Measurements from ENCODE around the gene MS4A14. TPM values are rescaled to one million over a fixed set of nuclear protein-coding genes. Genes with fewer than 3 reads are reported as not detected.
"Not testable (repeated sequence)": the region's sequence is repeated elsewhere in the genome, so short reads cannot be mapped to it uniquely, and the experiment has no call there.

The MS4A14 gene
- polyA plus RNA-seq, 4 donors = 0.12 to 1.2 TPM; not detected in 2

- no peaks in the 10 kb centered on the region for H3K27me3 ChIP-seq (ENCODE audit: control insufficient read depth in 3 of 3, insufficient read depth in 3 of 3, low read length in 3 of 3)
- no peaks in the 10 kb centered on the region for H3K36me3 ChIP-seq (ENCODE audit: control insufficient read depth in 3 of 3, insufficient read depth in 2 of 3, low read depth in 1 of 3, low read length in 3 of 3)
- H3K4me3 ChIP-seq (ENCODE audit: low read depth in 1 of 3, low read length in 3 of 3) = no peak overlapping the region
- FAIRE-seq = no peak
- H3K4me1 ChIP-seq (ENCODE audit: control insufficient read depth in 3 of 3, insufficient read depth in 2 of 3, low read depth in 1 of 3, low read length in 2 of 3) = no peaks in the 10 kb centered on the region
- no peaks in the 10 kb centered on the region for H3K9me3 ChIP-seq (ENCODE audit: control insufficient read depth in 2 of 2, insufficient read depth in 1 of 2, low read depth in 1 of 2, low read length in 1 of 2)
- DNase-seq = no peak
- H3K27ac ChIP-seq (ENCODE audit: low read depth in 1 of 3, low read length in 2 of 3) = no peak overlapping the region
Observed at GRCh38 chr11:60447070-60447469, 50.8 kb downstream of the MS4A14 start.

GRCh38 chr11:60447846-60448245 is 51.6 kb downstream of the MS4A14 start:
- H3K27me3 ChIP-seq (ENCODE audit: control insufficient read depth in 3 of 3, insufficient read depth in 3 of 3, low read length in 3 of 3) = no peaks in the 10 kb centered on the region
- DNase-seq (no peak), FAIRE-seq (no peak)
- H3K36me3 ChIP-seq (ENCODE audit: control insufficient read depth in 3 of 3, insufficient read depth in 2 of 3, low read depth in 1 of 3, low read length in 3 of 3) = no peaks in the 10 kb centered on the region
- no peak overlapping the region for H3K27ac ChIP-seq (ENCODE audit: low read depth in 1 of 3, low read length in 2 of 3)
- no peaks in the 10 kb centered on the region for H3K4me1 ChIP-seq (ENCODE audit: control insufficient read depth in 3 of 3, insufficient read depth in 2 of 3, low read depth in 1 of 3, low read length in 2 of 3)
- H3K4me3 ChIP-seq (ENCODE audit: low read depth in 1 of 3, low read length in 3 of 3) = no peak overlapping the region
- no peaks in the 10 kb centered on the region for H3K9me3 ChIP-seq (ENCODE audit: control insufficient read depth in 2 of 2, insufficient read depth in 1 of 2, low read depth in 1 of 2, low read length in 1 of 2)

- not testable (repeated sequence) for DNase-seq; H3K9me3 ChIP-seq (ENCODE audit: control insufficient read depth in 2 of 2, insufficient read depth in 1 of 2, low read depth in 1 of 2, low read length in 1 of 2); H3K36me3 ChIP-seq (ENCODE audit: control insufficient read depth in 3 of 3, insufficient read depth in 2 of 3, low read depth in 1 of 3, low read length in 3 of 3); H3K4me3 ChIP-seq (ENCODE audit: low read depth in 1 of 3, low read length in 3 of 3); FAIRE-seq; H3K27ac ChIP-seq (ENCODE audit: low read depth in 1 of 3, low read length in 2 of 3); H3K4me1 ChIP-seq (ENCODE audit: control insufficient read depth in 3 of 3, insufficient read depth in 2 of 3, low read depth in 1 of 3, low read length in 2 of 3); H3K27me3 ChIP-seq (ENCODE audit: control insufficient read depth in 3 of 3, insufficient read depth in 3 of 3, low read length in 3 of 3)
- 94 to 96% (median 95%) methylated on average over 16 to 32 of the region's 32 CpGs for WGBS, 3 donors
Observed at GRCh38 chr11:60451185-60451584, 54.9 kb downstream of the MS4A14 start.

- Histone ChIP-seq H3K4me1 (ENCODE audit: control insufficient read depth in 3 of 3, insufficient read depth in 2 of 3, low read depth in 1 of 3, low read length in 2 of 3) (no peaks in the 10 kb centered on the region), H3K36me3 (ENCODE audit: control insufficient read depth in 3 of 3, insufficient read depth in 2 of 3, low read depth in 1 of 3, low read length in 3 of 3) (no peaks in the 10 kb centered on the region), H3K27ac (ENCODE audit: low read depth in 1 of 3, low read length in 2 of 3) (no peak overlapping the region), H3K4me3 (ENCODE audit: low read depth in 1 of 3, low read length in 3 of 3) (no peak overlapping the region), H3K27me3 (ENCODE audit: control insufficient read depth in 3 of 3, insufficient read depth in 3 of 3, low read length in 3 of 3) (no peaks in the 10 kb centered on the region), H3K9me3 (ENCODE audit: control insufficient read depth in 2 of 2, insufficient read depth in 1 of 2, low read depth in 1 of 2, low read length in 1 of 2) (no peaks in the 10 kb centered on the region)
- DNase-seq = no peak
- no peak for FAIRE-seq
Observed at GRCh38 chr11:60454212-60454611, 58.0 kb downstream of the MS4A14 start.

- no peak for FAIRE-seq
- 54 to 67% (median 64%) methylated on average over 4 of the region's 4 CpGs for WGBS, 3 donors
- Histone ChIP-seq H3K36me3 (ENCODE audit: control insufficient read depth in 3 of 3, insufficient read depth in 2 of 3, low read depth in 1 of 3, low read length in 3 of 3) (no peaks in the 10 kb centered on the region), H3K27ac (ENCODE audit: low read depth in 1 of 3, low read length in 2 of 3) (no peak within 1 kb of the TSS), H3K27me3 (ENCODE audit: control insufficient read depth in 3 of 3, insufficient read depth in 3 of 3, low read length in 3 of 3) (no peaks in the 10 kb centered on the region), H3K9me3 (ENCODE audit: control insufficient read depth in 2 of 2, insufficient read depth in 1 of 2, low read depth in 1 of 2, low read length in 1 of 2) (no peaks in the 10 kb centered on the region), H3K4me1 (ENCODE audit: control insufficient read depth in 3 of 3, insufficient read depth in 2 of 3, low read depth in 1 of 3, low read length in 2 of 3) (no peaks in the 10 kb centered on the region), H3K4me3 (ENCODE audit: low read depth in 1 of 3, low read length in 3 of 3) (peak within 1 kb of the TSS in 1 of 3 donors; percentile 4)
- DNase-seq = no peak
Observed at GRCh38 chr11:60455531-60456042, 59.3 kb downstream of the MS4A14 start, which contains the start of gene MS4A1. Gene MS4A1, plus strand, starts transcription at chr11:60455847. Its CDS starts 6,528 bp downstream, at chr11:60462375.

- FAIRE-seq = no peak
- Histone ChIP-seq H3K36me3 (ENCODE audit: control insufficient read depth in 3 of 3, insufficient read depth in 2 of 3, low read depth in 1 of 3, low read length in 3 of 3) (no peaks in the 10 kb centered on the region), H3K4me3 (ENCODE audit: low read depth in 1 of 3, low read length in 3 of 3) (no peak overlapping the region), H3K27ac (ENCODE audit: low read depth in 1 of 3, low read length in 2 of 3) (no peak overlapping the region), H3K9me3 (ENCODE audit: control insufficient read depth in 2 of 2, insufficient read depth in 1 of 2, low read depth in 1 of 2, low read length in 1 of 2) (no peaks in the 10 kb centered on the region), H3K4me1 (ENCODE audit: control insufficient read depth in 3 of 3, insufficient read depth in 2 of 3, low read depth in 1 of 3, low read length in 2 of 3) (no peaks in the 10 kb centered on the region), H3K27me3 (ENCODE audit: control insufficient read depth in 3 of 3, insufficient read depth in 3 of 3, low read length in 3 of 3) (no peaks in the 10 kb centered on the region)
- 65 to 78% (median 66%) methylated on average over 3 of the region's 3 CpGs for WGBS, 3 donors
- no peak for DNase-seq
Observed at GRCh38 chr11:60457576-60457975, 61.3 kb downstream of the MS4A14 start.

GRCh38 chr11:60459345-60459744 is 63.1 kb downstream of the MS4A14 start:
- H3K27ac ChIP-seq (ENCODE audit: low read depth in 1 of 3, low read length in 2 of 3) = no peak overlapping the region
- H3K27me3 ChIP-seq (ENCODE audit: control insufficient read depth in 3 of 3, insufficient read depth in 3 of 3, low read length in 3 of 3) = no peaks in the 10 kb centered on the region
- H3K4me3 ChIP-seq (ENCODE audit: low read depth in 1 of 3, low read length in 3 of 3) = no peak overlapping the region
- H3K9me3 ChIP-seq (ENCODE audit: control insufficient read depth in 2 of 2, insufficient read depth in 1 of 2, low read depth in 1 of 2, low read length in 1 of 2) = no peaks in the 10 kb centered on the region
- DNase-seq = no peak
- FAIRE-seq = no peak
- WGBS, 3 donors = 86 to 96% (median 92%) methylated on average over 1 of the region's 1 CpG
- H3K4me1 ChIP-seq (ENCODE audit: control insufficient read depth in 3 of 3, insufficient read depth in 2 of 3, low read depth in 1 of 3, low read length in 2 of 3) = no peaks in the 10 kb centered on the region
- no peaks in the 10 kb centered on the region for H3K36me3 ChIP-seq (ENCODE audit: control insufficient read depth in 3 of 3, insufficient read depth in 2 of 3, low read depth in 1 of 3, low read length in 3 of 3)

Other genes starting within 250 kb of the MS4A14 start
- 10 to 100 TPM in 3 of 4 donors, 1 to 10 TPM in 1; 7.6 to 74.3 (median 59.4) TPM for gene MS4A6A, start 213.4 kb upstream of the MS4A14 start, polyA plus RNA-seq
- gene MS4A4E, start 153.3 kb upstream of the MS4A14 start, polyA plus RNA-seq = under 1 TPM in 2 of 4 donors, not detected in 2; 0.56 to 0.61 TPM
- gene MS4A4A, start 115.8 kb upstream of the MS4A14 start, polyA plus RNA-seq = 10 to 100 TPM in 1 of 4 donors, 1 to 10 TPM in 3; 1.6 to 28.3 (median 6.2) TPM
- gene MS4A6E, start 69.2 kb upstream of the MS4A14 start, polyA plus RNA-seq = under 1 TPM in 1 of 4 donors, not detected in 3; 0.18 TPM
- gene MS4A7, start 17.9 kb upstream of the MS4A14 start, polyA plus RNA-seq = 10 to 100 TPM in 2 of 4 donors, 1 to 10 TPM in 2; 2.2 to 13.2 (median 9.8) TPM
- not detected for gene MS4A5, start 33.1 kb downstream of the MS4A14 start, polyA plus RNA-seq
- 1 to 10 TPM in 2 of 4 donors, under 1 TPM in 1, not detected in 1; 0.86 to 6.2 (median 1.4) TPM for gene MS4A1, start 59.4 kb downstream of the MS4A14 start, polyA plus RNA-seq
- under 1 TPM in 1 of 4 donors, not detected in 3; 0.04 TPM for gene MS4A12, start 96.3 kb downstream of the MS4A14 start, polyA plus RNA-seq
- gene MS4A13, start 118.9 kb downstream of the MS4A14 start, polyA plus RNA-seq = not detected

Measured in small intestine (tissue), 7 donors.